Suprapubic skin (tissue), 4 donors: ENCODE results near the gene NEXMIF.

Experiments
- CTCF ChIP-seq, 2 donors: fragments of 200-600 bp in 1 of 2; fragments of 450-650 bp in 1 of 2; sonication (generic) in 1 of 2; IDR thresholded peaks; one replicate each; pipeline ENCODE4 v1.5.1; 2016 to 2019; ENCODE audit warnings: antibody characterized with exemption in 2 of 2, mild to moderate bottlenecking in 1 of 2, moderate library complexity in 1 of 2
- EP300 ChIP-seq: sonication (generic); formaldehyde crosslinking; IDR thresholded peaks from one replicate; pipeline ENCODE4 v1.6.1; 2017; ENCODE audit warnings: antibody characterized with exemption
- POLR2A ChIP-seq, 2 donors: fragments of 450-650 bp; IDR thresholded peaks; one replicate each; pipeline ENCODE4 v1.6.1; 2017; ENCODE audit warnings: antibody characterized with exemption in 2 of 2, mild to moderate bottlenecking in 2 of 2, moderate library complexity in 2 of 2
- POLR2AphosphoS5 ChIP-seq, 3 donors: sonication (generic); formaldehyde crosslinking; IDR thresholded peaks; one replicate each; pipeline ENCODE4 v1.6.1; 2017; ENCODE audit warnings: antibody characterized with exemption in 3 of 3

GRCh38 chrX:74784629-74785028 is 140.6 kb downstream of the NEXMIF start:
- no peak for TF ChIP-seq EP300
- TF ChIP-seq CTCF (IDR thresholded peaks at IDR 0.05): no peak
- TF ChIP-seq POLR2A (IDR thresholded peaks at IDR 0.05): no peak
- no peak for TF ChIP-seq POLR2AphosphoS5 (IDR thresholded peaks at IDR 0.05)
